GM19324 (cell line): ENCODE measurements around the gene TMF1.
A peak's percentile ranks its signal among the peaks of the same experiment; 100 is the strongest.

Source experiments
- ATAC-seq: cut with Tn5 transposase; IDR thresholded peaks from one replicate; pipeline ENCODE4 v1.9.1; 2021; ENCODE audit warnings: mild to moderate bottlenecking, moderate library complexity; ENCODE audit not compliant: unreplicated experiment, low FRiP score

The TMF1 gene, protein sequence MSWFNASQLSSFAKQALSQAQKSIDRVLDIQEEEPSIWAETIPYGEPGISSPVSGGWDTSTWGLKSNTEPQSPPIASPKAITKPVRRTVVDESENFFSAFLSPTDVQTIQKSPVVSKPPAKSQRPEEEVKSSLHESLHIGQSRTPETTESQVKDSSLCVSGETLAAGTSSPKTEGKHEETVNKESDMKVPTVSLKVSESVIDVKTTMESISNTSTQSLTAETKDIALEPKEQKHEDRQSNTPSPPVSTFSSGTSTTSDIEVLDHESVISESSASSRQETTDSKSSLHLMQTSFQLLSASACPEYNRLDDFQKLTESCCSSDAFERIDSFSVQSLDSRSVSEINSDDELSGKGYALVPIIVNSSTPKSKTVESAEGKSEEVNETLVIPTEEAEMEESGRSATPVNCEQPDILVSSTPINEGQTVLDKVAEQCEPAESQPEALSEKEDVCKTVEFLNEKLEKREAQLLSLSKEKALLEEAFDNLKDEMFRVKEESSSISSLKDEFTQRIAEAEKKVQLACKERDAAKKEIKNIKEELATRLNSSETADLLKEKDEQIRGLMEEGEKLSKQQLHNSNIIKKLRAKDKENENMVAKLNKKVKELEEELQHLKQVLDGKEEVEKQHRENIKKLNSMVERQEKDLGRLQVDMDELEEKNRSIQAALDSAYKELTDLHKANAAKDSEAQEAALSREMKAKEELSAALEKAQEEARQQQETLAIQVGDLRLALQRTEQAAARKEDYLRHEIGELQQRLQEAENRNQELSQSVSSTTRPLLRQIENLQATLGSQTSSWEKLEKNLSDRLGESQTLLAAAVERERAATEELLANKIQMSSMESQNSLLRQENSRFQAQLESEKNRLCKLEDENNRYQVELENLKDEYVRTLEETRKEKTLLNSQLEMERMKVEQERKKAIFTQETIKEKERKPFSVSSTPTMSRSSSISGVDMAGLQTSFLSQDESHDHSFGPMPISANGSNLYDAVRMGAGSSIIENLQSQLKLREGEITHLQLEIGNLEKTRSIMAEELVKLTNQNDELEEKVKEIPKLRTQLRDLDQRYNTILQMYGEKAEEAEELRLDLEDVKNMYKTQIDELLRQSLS

DNA sequence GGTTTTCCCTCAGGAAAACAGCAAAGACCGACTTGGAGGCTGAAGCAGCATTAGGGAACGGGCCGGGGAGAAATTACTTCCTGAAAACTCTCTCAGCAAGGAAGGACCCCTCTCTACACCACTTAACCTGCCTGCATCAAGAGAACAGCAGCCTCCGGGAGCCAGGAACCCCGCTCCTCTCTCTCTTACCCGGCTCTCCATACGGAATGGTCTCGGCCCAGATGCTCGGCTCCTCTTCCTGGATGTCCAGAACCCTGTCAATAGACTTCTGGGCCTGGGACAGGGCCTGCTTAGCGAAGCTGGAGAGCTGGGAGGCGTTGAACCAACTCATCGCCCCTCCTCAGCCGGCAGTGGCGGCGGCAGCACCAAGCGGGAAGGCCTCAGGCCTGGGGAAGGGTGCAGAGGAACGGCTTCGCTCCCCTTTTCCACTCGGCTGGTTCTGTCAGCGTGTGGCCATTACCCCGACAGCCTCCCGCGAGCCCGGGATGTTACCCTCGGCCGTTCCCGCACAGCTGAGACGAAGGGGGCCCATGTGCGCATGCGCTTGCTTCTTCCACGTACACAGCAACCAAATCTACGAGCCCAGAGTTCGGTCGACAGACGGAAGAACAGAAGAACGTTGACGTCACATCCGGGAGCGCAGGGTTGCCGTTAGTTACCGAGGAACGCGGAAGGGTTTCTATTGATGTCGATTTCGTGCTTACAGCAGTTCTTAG, at the start of gene TMF1:
Gene TMF1, minus strand, starts transcription at position 578 of the 716 bp plus-strand sequence. Its CDS starts 247 bp downstream, at position 331.
- ATAC-seq: peak; percentile 97

DNA sequence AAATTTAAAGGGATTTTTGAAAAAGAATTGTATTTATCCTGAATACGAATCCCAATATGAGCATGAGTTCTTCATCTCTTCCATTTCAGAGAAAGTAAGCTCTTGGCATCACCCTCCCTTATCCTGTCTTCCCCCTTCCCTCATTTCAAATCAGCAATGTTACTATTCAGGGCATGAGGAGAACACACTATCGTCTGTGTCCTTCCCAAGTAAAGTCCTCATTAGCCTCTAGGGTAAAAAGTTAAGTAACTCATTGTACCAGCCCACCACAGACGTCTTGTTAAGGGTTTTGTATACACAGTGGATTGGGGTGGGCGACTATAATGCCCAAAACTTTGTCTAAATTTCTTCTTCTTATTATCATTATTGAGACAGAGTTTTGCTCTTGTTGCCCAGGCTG, 47.4 kb upstream of the TMF1 start:
- ATAC-seq: no peak

DNA sequence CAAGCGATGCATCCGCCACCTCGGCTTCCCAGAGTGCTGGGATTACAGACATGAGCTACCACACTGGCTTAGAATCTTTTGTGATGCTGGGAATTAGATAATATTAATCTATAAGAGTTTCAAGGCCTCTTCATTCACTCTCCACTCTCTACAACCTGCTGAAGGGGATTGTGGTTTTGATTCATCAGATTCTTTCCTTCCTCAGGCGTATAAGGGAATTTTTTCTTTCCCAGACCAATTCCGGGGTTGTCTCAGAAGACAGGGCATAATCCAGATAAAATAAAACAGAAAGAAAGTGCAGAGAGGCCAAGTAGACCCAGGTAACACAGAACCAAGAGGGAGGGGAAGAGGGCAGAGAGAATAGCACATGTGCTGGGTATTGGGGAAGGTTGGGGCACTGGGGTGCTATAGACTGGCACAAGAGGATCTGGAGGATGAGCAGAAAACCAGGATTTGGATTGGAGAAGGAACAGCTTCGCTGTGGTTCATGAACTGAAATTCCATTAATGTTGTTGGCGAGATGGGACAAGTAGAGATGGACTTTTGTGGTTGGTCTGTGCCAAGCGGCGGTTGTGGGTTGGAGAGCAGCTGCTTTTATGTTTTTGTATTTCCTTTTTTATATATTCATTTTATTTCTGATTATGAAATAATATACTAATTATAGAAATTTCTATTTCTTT, 45.4 kb upstream of the TMF1 start:
- no peak for ATAC-seq

DNA sequence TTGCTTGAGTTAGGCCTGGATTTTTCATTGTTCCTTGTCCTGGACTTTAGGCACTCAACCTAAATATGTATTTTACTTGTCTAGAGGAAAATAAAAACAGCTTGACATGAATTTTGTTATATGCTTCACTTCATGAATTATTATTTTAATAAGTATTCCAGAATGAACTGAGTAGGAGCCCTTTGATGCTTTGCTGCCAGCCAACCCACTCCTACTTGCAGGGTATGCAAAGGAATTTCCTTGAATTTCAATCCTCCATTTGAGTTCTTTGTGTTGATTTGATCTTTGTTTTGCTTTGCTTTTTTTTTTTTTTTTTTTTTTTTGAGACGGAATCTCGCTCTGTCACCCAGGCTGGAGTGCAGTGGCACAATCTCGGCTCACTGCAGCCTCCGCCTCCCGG, 44.2 kb upstream of the TMF1 start:
- ATAC-seq: no peak

DNA sequence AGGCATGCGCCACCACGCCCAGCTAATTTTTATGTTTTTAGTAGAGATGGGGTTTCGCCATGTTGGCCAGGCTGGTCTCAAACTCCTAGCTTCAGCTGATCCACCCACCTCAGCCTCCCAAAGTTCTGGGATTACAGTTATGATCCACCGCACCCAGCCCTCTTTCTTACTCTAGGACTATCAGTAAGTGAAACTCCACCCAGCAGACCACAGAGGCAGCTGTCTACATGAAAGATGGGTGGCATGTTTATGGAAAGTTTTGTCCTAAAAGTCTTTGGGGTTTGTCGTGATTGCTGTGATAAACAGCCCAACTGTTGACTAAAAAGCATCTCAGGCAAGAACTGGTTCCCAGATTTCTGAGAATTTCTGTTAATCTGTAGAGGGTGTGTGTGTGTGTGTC, 43.5 kb upstream of the TMF1 start:
- no peak for ATAC-seq

DNA sequence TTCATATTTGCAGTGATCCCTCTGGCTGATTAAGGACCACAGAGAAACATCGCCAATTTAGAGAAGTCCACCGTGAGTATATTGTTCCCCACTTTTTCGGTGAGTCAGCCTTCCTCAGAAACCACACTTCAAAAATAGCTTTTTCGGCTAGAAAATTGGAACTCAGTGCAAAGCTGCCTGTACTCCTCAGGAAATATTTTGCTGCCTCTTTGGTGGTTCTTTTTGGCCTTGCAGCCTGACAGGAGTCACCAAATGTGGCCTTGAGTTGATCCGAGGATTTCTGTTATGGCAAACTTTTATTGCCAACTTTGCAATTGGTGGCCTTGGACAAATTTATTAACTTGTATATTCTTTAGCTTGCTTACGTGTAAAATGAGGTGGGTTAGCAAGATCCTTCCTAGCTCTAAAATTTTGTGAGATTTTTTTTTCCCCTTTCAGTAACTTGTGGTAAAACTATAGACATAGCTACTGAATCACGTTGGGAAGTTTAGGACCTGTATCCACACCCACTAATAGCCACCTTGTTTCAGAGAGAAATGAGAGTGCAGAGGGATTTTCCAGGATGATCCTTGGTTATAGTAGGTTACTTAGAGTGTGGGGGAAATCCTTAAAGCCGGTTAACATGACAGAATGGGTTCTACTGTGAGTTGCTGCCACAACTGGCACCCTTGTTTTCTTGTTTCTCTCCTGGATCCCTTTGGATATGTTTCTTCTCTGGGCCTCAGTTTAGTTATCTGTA, 42.5 kb upstream of the TMF1 start:
- no peak for ATAC-seq

DNA sequence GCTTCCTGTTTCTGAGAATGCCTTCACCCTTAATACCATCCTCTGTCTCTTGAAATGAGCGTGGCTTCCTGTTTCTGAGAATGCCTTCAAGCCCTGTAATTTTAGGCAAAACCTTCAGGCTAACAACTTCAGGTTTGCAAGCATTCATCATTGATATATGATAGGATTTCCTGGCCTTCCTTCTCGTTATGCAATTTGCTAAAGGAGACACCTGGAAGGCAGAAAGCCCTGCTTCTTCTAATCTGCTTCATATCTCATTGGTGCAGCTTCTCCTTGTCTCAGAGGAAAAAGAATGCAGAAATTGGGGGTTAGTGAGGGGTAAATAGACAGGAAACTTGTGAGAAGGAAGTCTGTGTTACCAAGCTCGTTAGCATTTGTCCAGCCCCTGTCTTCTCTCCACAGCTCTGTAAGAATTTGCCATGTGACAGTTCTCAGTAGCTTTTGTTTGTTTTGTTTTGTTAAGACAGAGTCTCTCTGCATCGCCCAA, 39.9 kb upstream of the TMF1 start:
- peak; percentile 67 for ATAC-seq

DNA sequence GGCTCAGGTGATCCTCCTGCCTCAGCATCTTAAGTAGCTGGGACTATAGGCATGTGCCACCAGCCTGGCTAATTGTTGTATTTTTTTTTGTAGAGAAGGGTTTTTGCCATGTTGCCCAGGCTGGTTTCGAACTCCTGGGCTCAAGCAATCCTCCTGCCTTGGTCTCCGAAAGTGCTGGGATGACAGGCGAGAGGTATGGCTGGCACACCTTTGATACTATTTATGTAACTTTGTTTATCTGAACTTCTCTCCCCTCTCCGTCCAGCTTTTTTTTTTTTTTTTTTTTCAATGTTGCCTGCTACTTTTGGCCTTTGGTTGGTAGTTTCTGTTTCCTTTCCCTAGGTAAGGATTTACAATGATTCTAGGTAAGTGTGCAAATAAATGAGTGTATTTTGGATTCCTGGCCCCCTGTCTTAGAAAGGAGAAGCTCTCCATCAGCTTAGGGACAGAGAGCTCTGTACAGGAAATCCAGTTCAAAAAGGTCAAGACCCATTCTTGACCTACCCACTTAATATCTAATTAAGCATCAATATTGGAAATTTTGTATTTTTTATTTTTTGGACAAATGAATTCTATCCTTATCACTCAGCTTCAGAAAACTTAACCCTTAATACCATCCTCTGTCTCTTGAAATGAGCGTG, 39.4 kb upstream of the TMF1 start:
- ATAC-seq: peak; percentile 10

DNA sequence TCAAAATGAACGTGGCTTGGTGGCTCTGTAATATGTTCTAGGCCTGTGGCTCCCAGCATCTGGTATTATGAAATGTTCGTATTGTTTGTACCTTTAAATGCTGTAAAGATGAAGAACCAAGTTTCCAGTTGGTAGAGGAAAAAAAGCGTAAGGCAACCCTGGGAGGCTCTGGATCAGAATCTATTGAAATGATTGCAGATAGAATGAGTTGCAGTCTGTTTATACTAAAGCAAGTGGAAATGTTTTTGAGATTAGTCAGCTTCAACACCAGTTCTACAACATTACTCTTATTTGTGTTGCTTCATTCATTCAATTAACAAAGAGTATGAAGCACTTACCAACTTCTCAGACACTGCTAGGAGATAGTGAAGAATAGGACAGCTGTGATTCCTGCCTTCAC, 37.9 kb upstream of the TMF1 start:
- ATAC-seq: no peak

DNA sequence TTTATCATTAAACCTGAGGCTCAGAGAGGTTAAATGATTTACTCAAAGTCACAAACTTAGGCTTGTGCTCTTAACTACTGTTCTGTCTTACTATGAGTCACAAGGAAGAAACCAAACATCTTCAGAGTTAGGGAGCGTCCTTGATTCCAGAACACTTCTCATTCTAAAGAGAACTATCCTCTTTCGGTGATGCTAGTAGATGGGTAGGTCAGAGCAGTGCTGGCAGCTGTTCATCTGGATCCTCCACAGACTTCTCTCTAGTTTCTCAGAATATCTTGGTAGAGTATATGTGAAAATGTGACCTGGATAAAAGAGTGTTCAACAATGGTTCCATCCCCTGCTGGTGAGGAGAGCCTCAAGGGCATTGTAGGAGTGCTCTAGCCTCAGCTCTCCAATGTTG, 35.9 kb upstream of the TMF1 start:
- ATAC-seq: no peak

DNA sequence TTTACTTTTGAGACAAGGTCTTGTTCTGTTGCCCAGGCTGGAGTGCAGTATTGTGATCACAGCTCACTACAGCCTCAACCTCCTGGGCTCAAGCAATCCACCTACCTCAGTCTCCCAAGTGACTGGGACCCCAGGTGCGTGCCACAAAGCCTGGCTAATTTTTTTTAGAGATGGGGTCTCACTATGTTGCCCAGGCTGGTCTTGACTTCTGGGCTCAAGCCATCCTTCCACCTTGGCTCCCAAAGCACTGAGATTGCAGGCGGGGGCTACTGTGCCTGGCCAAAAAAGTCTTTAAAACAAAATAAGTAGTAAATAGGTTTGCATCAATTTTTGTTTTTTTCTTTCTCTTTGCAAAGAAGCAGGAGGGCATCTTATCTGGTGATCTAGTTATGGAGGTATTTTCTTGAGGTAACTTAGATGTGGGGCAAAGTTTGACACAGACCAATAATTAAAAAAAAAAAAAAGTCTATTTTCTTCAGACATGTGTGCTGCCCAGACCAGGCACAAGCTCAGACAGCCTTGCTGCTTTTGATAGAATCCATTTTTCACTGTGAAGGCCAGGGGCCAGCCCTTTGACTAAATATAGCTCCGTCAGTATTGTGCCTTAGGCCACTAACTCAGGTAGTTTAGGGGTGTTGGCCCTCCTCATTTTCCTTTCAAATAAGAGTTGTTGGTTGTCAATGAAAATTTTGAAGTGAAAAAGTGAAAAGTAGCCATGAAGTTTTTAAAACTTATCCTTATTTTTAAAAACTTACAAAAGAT, 35.1 kb upstream of the TMF1 start:
- no peak for ATAC-seq

DNA sequence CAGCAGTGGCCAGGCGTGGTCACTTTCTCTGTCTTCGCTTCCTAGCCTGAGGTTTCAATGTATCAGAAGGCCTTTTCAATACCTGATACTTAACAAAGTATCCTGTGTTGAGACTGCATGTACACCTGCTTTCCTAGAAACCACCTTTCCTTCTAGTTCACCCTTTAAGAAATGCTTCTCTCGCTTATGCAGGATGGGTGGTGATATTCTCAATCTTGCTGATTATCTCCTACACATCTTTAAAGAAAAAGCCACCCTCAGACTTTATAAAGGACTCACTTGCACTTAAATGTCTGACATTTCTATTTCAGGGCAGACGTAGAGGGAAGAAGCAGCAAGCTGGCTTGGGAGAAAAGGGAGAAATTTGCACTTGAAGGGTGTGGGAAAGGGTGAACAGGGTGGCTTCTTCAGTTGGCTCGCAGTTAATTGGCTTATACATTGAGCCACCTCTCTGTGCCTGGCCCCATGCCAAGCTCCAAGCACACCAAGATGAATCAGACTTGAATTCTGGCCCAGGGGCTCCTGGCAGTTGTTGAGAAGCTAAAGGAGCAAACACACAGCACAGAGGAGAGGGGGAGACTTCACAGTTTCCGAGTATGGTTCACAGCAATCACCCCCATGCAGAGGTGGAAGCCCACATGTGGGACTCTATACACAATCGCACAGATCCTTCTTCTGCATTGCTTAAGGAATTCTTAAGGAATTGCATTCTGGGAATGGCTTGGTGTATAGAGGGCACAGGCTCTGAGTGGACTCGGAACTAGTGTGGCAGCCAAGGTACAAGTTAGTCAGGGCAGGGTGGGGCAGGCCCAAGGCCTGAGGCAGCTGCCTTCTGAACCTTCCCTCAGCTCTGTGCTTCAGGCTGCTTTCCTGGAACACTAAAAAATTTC, 33.9 kb upstream of the TMF1 start:
- ATAC-seq: no peak

DNA sequence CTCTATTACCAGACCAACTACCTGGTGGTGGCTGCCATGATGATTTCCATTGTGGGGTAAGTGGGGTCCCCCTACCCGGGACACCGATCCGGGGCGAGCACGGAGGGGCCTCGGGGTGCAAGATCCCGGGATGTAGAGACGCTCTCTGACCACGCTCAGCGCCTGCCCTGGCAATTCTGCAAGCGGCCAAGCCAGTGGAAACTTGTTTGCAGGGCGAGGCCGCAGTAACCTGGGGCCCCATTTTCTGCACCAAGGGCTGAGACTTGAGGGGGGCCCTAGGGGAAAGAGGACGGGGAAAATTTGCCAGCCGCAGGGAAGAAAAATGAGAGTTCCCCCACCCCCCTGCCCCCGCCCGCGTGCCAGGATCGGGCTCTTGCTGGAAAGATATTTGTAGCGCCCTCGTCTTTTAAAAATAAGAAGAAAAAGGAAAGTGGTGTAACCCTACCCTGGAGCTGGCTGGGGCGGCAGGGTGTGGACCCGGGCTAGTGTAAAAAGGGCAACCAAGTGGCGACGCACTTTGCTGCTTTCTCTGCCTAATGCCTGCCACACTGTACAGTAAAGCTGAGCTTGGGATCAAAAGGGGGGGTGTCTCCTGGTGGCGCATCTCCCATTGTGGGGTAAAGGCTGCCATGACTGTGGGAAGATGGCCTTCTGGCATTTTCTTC, 33.2 kb upstream of the TMF1 start:
- peak; percentile 3 for ATAC-seq

DNA sequence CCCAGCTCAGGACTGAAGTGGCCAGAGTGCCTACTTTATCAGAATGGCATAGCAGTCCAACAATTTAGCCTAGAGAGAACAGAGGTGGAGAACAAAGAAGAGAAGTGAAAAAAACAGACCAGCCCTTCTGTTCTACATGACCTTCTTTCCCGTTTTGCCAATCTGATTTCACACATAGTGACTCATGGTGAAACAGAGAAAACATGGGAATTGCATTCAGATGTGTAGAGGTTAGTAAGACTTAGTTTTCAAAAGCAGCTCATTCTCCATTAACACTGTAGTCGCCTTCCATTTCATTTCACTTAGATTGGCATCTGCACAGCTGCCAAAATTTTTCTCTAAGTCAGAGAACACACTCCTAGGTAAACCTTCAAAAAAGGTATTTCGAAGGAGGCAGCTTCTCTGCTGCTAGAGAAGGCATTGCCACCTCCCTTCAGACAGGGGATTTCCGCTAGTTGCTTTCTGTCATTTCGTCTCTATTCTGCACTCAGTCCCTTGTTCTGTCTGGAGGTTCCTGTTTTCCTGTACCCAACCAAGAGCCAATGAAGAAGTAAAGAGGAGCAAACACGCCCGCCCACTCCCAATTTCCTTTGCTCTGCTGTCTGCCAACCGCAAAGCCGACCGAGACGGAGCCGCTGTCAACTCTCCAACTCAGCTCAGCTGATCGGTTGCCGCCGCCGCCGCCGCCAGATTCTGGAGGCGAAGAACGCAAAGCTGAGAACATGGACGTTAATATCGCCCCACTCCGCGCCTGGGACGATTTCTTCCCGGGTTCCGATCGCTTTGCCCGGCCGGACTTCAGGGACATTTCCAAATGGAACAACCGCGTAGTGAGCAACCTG, 32.4 kb upstream of the TMF1 start, which contains the start of gene ARL6IP5:
Gene ARL6IP5, plus strand, starts transcription at position 612 of the 842 bp plus-strand sequence. Its CDS starts 111 bp downstream, at position 723.
- ATAC-seq: peak; percentile 54

DNA sequence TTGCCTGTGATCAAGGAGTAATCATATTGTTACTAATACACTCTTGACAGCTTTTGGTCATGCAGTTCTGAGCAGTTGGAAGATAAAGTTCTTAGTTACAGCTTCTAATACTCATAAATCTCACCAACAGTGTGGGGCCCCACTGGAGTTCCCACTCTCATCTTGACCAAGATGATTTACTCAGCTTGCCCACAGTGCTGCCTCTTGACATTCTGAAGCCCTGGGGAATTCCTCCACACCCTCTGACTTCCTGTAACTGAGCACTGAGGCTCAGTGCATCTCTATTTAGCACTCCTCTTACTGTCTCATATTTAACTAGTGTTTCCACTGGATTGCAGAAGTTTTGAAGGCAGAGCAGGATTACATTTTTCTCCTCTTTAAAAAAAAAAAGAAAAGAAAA, 30.7 kb upstream of the TMF1 start:
- ATAC-seq: peak; percentile 55
